Activated CD8-positive, alpha-beta memory T cell treated with anti-CD3 and anti-CD28 coated beads for 4 hours (primary cell): ENCODE data around the gene WDR93.
A peak's percentile ranks its signal among the peaks of the same experiment; 100 is the strongest.

Experiments
- DNase-seq, 2 donors: peaks; one replicate each; pipeline ENCODE4 v3.0.0-alpha.2; 2020; ENCODE audit warnings: low read depth in 2 of 2

The WDR93 gene

DNA sequence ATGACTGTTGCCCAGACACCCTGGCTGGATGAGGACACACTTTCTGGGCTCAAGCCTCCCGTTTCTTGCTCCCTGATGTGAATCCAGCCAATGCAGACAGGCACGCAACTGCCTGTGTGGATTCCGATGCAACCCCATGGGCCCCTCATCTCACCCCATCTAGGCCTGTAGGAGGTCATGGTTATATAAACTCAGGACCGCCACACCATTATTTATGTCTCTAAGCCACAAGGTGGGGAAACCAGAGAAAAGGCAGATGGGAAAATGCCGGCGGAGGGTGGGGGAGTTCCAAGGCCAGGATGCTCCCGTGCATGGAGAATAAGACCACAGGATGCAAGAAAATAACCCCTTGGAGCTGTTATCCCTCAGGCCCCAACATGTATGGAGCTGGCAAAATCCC, 58.4 kb downstream of the WDR93 start:
- no peak for DNase-seq

DNA sequence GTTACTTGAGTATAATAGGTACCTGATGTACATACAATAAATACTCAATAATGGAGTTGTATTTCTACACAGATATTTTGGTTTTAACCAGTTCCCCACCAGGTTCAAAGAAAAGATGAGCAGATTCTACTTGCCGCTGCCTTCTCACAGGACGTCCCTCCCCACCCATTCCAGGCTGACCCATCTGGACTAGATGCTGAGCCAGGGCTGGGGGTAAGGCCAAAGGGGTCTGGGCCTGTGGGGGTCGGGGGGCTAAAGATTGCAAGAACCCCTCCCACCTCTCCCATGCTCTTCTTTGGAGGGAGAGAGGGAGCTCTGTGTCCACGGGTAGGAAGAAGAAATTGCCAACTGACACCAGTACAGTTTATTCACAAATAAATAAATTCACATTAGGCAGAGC, 58.9 kb downstream of the WDR93 start:
- DNase-seq = no peak

DNA sequence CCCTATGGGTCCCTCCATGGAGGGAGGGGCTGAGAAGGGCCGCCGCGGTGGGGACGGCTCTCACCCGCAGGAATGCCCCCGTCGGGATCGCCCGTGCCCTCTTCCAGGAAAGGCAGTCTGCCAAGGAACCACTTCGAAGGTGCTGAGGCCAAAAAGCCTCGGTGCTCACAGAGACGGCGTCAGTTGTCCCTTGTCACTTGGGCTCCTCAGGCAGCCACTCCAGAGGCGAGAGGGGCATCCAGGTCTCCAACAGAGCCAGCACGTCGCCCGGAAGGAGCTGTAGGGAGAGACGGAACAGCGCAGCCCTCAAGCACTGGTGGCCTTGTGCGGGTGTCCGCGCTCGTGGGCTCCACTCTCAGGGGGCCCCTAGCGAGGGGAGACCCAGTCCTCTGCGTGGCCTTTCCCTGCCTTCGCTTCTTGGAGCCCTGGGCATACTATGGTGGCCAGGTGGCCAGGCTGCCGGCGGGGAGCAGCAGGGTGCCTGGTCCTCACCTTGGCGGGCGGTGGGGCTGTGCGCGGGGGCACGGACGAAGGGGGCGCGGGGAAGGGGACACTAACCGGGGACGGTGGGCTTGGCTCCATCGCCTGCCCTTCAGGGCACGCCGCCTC, 59.4 kb downstream of the WDR93 start:
- DNase-seq = no peak

DNA sequence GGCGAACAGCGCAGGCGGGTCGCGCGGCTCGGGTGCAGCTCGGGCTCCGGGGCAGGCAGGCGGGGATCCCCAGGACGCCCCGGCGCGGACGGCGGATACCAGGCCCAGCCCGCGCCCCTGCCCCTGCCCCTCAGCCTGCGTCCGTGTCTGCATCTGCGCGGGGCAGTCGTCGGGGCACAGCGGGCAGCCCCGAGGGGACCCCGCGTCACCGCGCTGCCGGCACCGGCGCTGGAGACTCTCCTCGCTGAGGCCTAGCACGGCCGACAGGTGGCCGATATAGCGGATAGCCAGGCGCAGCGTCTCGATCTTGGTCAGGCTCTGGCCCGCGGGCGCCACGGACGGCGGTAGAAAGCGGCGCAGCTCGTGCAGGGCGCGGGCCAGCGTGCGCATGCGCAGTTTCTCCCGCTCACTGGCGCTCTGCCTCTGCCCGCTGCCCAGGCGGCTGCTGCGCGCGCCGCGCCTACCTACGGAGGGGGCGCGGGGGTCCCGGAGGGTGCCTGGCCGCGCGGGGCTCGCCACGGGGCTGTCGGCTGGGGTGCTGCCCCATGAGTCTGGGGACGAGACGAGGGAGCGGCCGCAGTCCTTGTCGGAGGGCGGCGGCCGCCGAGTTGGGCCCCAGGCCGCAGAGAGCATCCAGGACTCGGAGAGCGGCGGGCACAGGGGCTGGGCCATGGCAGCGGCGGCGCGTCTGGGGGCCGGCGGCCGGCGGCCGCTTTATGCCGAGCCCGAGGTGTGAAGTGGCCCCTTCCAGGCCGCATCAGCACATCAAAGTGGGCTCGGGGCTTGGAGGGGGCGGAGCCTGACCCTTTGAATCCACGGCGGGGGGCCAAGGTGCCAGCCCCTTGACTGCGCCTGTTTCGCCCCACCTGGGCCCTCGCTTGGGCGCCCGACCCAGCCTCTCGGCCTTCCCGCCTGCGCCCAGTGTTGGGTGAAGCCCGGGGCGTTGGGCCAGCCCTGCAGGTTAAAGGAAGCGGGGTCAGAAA, 60.2 kb downstream of the WDR93 start, which contains the start of gene MESP1:
Gene MESP1 (minus strand): TSS at position 690 of the 983 bp plus-strand sequence. CDS start 18 bp downstream, at position 672.
- DNase-seq = peak; percentile 70 to 75

DNA sequence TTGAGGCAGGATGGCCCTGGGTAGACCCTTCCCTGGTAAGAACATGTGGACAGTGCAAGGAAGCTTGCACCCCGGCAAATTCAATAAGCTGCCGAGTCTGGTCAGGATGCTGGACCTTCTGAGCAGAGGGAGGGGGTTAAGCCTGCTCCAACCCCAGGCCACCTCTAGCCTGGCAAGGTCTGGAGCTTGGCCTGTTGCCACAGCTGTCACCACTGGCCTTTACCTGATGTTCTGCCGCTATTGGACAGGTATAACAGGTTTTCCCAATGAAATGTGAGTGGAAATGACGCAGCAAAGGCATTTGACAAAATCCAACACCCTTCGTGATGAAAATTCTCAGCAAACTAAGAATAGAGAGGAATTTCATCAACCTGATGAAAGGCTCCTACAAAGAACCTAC, 61.1 kb downstream of the WDR93 start:
- DNase-seq = no peak

DNA sequence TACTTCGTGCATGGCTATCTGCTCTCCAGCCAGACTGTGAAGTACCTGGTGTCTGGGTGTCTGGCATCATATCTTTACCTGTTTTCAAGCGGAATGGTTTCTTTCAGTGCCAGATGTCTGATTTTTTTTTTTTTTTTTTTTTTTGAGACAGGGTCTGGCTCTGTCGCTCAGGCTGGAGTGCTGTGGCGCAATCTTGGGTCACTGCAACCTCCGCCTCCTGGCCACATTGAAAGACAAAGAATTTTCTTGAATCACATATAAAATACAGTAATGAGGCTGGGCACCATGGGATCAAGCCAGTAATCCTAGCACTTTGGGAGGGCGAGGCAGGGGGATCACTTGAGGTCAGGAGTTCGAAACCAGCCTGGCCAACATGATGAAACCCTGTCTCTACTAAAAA, 63.2 kb downstream of the WDR93 start:
- no peak for DNase-seq

DNA sequence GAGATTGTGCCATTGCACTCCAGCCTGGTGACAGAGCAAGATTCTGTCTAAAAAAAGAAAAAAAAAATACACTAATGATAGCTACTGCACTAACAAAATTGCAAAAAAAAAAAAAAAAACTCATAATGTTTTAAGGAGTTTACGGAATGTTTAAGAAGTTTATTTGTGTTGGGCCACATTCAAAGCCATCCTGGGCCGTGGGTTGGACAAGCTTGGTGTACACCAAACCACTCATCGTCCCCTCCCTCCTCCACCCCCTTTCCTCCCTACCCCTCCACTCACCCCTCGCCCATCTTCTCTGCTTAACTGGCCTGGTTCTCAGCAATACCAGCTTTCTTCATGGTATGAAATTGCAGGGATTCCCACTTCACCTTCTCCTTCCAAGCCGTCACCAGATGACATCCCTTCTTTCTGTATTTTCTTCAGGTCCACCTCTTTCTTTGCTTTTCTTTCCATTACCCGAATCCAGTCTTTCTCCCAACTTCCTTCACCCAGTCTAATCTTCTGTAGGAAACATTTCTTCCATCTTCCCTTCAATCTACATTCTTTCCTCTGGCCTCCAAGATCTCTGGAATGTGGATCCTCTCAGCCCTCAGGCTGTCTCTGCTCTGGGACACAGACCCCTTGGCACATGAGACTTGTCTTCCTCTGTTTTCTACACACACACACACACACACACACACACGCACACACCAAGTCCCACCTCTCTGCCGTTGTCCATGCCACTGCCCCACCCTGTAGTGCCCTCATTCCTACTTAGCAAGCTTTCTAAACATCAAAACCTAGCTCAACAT, 63.9 kb downstream of the WDR93 start:
- no peak for DNase-seq

DNA sequence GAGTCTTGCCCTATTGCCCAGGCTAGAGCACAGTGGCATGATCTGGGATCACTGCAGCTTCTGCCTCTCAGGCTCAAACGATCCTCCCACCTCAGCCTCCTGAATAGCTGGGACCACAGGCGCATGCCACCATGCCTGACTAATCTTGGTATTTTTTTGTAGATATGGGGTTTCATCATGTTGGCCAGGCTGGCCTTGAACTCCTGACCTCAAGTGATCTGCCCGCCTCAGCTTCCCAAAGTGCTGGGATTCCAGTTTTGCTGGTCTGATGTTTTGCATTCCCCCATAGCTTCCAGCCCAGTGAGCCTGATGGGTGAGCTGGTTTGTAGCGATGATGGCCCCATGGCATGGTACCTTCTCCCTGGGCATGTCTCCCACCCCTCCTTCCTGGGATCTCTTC, 65.1 kb downstream of the WDR93 start:
- no peak for DNase-seq

DNA sequence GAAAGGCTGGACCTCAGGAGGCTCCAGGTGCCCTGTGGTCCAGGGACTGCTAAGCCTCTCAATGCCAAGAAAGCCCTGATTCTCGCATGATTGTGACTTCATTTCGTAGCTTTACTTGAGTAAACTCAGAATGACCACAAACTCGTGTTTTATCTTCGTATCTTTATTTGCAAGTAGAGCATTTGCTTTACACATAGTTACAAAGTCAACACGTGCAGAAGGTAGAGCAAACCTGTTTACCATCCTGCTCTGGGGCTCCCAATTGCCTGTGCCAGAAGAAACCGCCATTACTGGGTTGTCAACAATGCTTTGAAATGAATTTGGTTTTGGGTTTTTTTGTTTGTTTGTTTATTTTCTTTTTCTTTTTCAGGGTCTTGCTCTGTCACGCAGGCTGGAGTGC, 66.3 kb downstream of the WDR93 start:
- no peak for DNase-seq

DNA sequence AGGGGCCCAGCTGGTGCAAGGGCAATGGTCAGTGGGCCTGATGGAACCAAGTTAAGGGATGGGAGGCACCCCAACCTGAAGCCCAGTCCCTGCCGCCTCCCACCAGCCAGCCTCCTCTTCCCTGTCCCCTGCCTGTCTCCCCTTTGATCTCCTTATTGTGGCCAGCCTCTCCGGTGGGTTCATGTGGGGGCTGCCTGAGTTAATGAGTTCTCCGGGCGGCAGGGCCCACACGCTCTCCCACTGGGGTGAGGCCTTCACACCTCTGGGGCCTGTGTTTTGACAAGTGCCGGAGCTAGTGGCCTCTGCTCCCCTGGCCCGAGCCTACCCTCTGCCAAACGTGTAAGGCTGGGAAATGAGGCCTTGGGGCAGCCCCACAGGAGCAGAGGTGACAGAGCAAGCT, 67.7 kb downstream of the WDR93 start:
- DNase-seq = no peak

DNA sequence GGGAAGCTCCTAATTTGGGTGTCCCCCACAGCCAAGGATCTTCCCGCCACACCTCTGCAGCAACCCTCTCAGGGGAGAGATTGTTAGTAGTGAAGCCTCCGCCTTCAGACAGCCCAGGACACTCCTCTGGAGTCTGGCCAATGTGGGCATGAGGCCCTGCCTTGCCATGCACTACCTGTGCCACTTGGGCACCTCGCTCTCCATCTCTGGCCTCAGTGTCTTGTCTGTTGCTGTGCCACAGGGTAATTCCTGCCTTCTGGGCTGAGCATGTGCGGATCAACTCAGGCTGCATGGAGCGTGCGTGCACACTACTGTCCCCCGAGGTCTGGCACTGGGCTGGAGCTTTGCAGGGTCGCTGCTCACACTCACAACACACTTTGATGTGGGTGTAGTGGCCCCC, 68.4 kb downstream of the WDR93 start:
- no peak for DNase-seq

DNA sequence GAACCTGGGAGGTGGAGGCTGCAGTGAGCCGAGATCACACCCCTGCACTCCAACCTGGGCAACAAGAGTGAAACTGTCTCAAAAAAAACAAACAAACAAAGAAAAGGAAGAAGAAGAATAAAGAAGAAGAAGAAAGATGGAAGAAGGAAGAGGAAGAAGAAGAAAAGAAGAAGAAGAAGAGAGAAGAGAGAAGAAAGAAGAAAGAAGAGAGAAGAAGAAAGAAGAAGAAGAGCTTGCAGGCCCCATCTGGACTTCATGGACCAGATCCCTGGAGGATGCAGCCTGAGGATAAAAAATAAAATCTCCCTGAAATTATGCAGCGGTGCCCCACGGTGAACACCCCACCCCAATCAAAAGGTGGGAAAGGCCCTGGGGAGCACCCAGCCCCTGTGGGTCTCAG, 69.2 kb downstream of the WDR93 start:
- DNase-seq = no peak

DNA sequence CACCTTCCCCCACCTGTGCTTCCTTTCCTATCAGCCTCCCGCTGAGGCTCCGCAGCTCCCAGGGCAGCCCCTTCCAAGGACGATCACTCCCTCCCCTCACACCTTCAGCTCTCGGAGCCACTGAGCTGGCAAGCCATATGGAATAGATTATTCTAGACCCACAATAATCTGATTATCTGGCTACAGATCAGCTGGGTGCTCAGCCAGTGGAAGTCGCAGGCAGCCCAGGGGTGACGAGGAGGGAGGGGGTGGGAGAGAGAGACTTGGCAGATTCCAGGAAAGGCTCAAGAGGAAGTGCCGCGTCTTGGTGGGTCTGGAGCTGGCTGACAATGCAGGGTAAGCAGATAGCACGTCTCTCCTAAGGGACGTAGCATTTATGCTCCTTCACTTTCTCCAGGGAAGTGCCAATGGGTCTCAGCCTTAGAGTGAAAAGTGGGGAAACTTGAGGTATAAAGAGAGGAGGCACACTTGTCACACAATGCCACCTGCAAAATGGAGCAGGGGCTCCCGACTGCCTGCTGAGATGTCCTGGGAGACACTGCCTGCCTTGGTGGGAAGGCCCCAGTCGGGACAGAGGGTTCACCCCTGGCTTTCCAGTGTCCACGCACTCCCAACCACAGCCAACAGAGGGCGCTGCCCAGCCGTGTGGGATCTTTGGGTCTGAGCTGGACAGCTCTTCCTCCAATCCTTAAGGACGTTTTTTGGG, 69.8 kb downstream of the WDR93 start:
- no peak for DNase-seq

DNA sequence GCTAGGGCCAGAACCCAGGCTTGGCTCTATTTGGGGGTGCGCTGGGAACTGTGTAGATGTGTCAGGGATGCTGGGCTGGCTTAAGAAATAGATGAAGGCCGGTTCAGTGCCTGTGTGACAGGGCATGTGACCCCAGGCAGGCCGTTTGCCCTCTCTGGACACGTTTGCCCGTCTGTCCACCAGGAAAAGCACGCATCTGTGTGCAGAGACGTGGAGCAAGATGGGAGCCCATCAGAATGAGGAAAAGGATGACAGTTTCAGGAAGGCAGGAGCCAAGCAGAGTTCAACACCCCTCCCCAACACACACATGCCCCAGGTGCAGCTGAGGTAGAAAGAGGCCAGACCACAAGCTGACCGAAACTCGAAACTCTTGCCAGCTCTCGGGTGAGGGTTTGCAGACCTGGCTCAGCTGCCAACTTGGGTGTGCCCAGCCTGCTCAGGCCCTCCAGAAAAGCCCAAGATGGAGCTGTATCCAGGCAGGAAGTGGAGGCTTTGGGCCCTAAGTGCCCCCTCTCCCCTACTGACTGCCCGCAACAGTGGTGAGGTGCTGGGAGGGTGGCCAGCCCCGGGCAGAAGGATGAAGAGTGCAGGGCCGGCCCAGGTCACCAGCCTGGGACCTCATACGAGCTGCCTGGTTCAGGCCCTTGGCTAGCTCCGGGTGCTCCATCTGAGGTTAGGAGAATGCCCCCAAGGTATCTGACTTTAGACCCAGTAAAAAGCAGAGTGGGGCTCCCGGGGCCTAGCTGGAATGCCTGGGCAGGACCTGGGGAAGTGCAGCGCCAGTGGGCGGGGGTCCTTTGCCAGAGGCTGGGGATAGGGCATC, 70.6 kb downstream of the WDR93 start:
- no peak for DNase-seq

DNA sequence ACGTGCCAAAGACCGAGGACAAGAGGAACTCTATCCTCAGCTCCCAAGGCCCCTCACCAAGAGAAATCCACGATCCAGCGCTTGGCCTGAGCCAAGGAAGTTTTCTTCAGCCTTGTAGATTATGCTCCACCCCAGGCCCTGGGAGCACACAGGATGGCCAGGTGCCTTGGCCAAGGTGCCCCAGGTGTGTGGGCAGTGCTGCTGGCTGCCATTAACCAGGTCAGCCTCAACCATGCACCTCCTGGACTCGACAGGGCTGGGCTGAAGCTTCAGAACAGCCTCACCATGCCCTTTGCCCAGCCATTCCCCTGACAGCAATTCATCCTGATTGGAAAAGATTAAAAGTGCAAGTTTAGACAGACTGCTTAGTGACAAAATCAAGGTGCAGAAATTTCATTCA, 71.3 kb downstream of the WDR93 start:
- DNase-seq = no peak

DNA sequence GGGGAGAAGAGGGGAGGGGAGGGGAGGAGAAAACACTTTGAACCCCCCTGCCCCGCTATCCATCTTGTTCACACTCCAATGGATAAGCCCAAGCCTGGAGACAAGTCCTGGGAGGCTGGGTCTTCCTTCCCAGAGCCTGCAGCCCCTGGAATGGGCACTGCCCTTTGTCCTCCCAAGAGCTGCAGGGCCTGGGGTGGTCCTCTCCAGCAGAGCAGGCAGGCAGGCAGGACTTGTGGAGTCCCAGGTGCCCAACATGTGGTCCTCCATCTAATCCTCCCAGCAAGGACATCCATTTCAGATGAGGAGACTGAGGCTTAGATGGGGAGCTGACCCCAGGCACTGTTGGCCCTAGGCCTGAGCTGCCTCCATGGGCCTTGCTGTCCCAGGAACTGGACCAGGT, 75.1 kb downstream of the WDR93 start:
- no peak for DNase-seq

DNA sequence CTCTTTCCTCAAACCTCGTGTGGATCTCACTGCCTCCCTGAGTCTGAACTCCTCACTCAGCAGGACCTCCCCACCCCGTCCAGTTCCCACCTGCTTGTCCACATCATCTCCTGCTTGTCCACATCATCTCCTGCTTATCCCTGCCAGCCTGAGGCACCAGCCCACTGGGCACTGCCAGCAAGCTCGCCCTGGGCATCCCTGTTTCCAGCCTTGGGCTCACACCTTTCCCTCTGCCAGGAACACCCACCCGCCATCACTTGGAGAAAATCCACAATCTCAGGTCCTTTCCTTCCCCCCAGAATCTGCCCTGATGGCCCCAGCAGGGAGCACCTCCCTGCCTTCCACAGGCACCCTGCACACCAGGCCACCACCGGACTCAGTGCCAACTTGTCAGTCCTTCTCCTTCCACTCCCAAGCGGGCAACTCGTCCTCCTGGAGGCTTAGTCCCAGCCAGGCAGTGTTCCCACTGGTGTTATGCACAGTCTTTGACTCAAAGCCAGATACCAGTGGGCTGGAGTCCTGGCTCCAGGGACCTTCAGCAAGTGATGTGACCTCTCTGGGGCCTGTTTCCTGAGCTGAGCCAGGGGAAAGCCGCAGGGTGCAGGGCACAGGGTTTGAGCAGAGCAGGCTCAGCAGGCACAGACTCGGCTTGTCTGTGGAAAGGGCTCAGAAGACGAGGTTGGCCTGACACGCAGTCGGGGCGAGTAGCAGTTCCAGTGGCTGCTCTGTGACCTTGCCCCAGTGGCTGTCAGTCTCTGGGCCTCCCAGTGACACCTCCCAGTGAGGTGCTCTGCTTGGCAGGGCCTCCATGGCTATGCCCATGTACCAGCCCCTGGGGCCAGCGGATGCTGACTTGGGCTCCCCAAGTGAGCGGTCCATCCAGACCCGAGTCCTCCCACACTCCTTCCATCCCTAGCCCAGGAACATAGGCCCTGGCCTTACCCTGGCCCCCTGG, 76.0 kb downstream of the WDR93 start:
- DNase-seq = no peak

DNA sequence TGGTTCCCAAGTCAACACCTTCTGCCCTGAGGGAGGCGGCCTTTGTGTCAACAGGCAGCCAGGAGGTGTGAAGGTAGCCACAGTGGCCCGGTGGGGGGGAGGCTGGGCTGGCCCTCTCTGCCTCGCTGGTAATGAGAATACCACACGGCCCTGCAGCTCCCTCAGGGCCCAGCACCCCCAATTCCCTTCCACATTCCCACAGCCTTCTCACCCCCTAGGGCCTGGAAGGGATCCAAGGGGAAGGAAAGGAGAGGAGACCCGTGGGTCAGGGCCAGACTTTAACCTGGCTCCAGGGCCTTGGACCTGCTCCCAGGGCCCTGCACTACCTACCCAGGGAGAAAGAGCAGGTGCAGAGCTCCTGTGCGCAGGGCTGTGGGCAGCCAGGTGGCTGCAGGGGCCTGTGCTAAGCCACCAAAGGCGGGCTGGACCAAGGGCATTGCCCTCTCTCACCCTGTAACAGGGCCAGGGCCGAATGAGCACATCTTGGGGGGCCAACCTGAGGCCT, 76.9 kb downstream of the WDR93 start:
- no peak for DNase-seq

DNA sequence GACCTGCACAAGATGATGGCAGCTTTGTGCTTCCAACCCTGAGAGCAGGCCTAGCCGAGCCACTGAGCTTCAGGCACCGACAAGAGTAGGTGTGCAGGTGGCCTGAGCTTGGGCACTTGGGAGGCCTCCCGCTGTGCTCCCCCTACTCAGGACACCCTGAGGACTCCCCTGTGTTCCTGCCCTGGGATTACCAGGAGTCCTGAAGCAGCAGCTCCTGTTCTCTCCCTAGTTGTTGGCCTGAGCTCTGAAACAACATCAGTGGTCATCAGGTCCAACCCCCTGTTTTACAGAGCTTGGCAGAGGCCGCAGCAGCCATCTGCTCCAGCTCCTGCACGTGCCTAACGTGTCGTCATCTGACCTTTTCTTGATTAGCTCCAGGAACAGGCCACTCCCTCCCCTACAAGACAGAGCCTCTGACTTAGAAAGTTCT, 77.5 kb downstream of the WDR93 start:
- DNase-seq = no peak
